ENCODE data around the gene HIPK2. TPM values are rescaled to one million over a fixed set of nuclear protein-coding genes. Genes with fewer than 3 reads are reported as not detected.

Gene HIPK2
- total RNA-seq, 1 donor from 2014 or later: 75.8 TPM

GRCh38 chr7:139743267-139743966 lies 34.4 kb downstream of the HIPK2 start:
- Mint-ChIP-seq H3K4me1 (peaks cover 25% of the 10 kb centered on the region), H3K4me3 (no peak overlapping the region), H3K36me3 (peaks cover 4% of the 10 kb centered on the region), H3K27ac (no peak overlapping the region), H3K9me3 (no peaks in the 10 kb centered on the region), H3K27me3 (ENCODE audit: low read depth) (no peaks in the 10 kb centered on the region)
- TF ChIP-seq CTCF (IDR thresholded peaks at IDR 0.05; ENCODE audit: unreplicated experiment): no peak
- no peak for DNase-seq (ENCODE audit: low spot score in 2 of 2, unreplicated experiment in 2 of 2)

- Mint-ChIP-seq H3K4me1 (peaks cover 29% of the 10 kb centered on the region), H3K36me3 (peaks cover 4% of the 10 kb centered on the region), H3K4me3 (no peak overlapping the region), H3K27me3 (ENCODE audit: low read depth) (no peaks in the 10 kb centered on the region), H3K27ac (no peak overlapping the region), H3K9me3 (no peaks in the 10 kb centered on the region)
- no peak for DNase-seq (ENCODE audit: low spot score in 2 of 2, unreplicated experiment in 2 of 2)
- TF ChIP-seq CTCF (IDR thresholded peaks at IDR 0.05; ENCODE audit: unreplicated experiment): no peak
Measured at GRCh38 chr7:139741789-139742344, 35.9 kb downstream of the HIPK2 start.

DNA sequence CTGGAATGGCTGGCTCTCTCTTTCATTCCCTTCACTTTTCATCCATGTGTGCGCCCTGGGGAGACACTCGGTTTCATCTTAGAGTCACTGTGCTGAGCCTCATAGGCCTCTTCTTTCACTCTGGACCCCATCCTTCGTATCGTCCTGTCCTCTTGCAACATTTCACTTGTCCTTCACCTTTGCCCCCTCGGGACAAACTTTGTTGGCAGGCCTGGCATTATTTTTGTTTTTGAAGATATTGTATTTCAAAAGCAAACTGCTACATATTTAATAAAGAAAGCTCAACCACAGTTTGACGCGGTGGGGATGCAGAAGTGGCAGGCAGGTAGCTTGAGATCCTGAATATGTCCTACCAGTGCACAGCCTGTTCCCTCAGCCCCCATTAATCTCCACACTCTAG lies 36.6 kb downstream of the HIPK2 start:
- no peak overlapping the region for H3K4me3 Mint-ChIP-seq
- no peak for DNase-seq (ENCODE audit: low spot score in 2 of 2, unreplicated experiment in 2 of 2)
- no peaks in the 10 kb centered on the region for H3K27me3 Mint-ChIP-seq (ENCODE audit: low read depth)
- no peak for TF ChIP-seq CTCF (IDR thresholded peaks at IDR 0.05; ENCODE audit: unreplicated experiment)
- H3K36me3 Mint-ChIP-seq: peaks cover 4% of the 10 kb centered on the region
- H3K27ac Mint-ChIP-seq: no peak overlapping the region
- peaks cover 24% of the 10 kb centered on the region for H3K4me1 Mint-ChIP-seq
- no peaks in the 10 kb centered on the region for H3K9me3 Mint-ChIP-seq

- no peak for TF ChIP-seq CTCF (IDR thresholded peaks at IDR 0.05; ENCODE audit: unreplicated experiment)
- Mint-ChIP-seq H3K27me3 (ENCODE audit: low read depth) (no peaks in the 10 kb centered on the region), H3K36me3 (peaks cover 9% of the 10 kb centered on the region), H3K27ac (no peak overlapping the region), H3K9me3 (no peaks in the 10 kb centered on the region), H3K4me3 (no peak overlapping the region), H3K4me1 (peaks cover 16% of the 10 kb centered on the region)
- no peak for DNase-seq (ENCODE audit: low spot score in 2 of 2, unreplicated experiment in 2 of 2)
Measured at GRCh38 chr7:139739863-139740597, 37.8 kb downstream of the HIPK2 start.

- H3K27me3 Mint-ChIP-seq (ENCODE audit: low read depth): no peaks in the 10 kb centered on the region
- H3K27ac Mint-ChIP-seq: no peak overlapping the region
- no peak for DNase-seq (ENCODE audit: low spot score in 2 of 2, unreplicated experiment in 2 of 2)
- H3K4me3 Mint-ChIP-seq: no peak overlapping the region
- TF ChIP-seq CTCF (IDR thresholded peaks at IDR 0.05; ENCODE audit: unreplicated experiment): no peak
- H3K4me1 Mint-ChIP-seq: peaks cover 10% of the 10 kb centered on the region
- peaks cover 5% of the 10 kb centered on the region for H3K36me3 Mint-ChIP-seq
- no peaks in the 10 kb centered on the region for H3K9me3 Mint-ChIP-seq
Measured at GRCh38 chr7:139738772-139739171, 39.0 kb downstream of the HIPK2 start.

Data from mesothelial cell of epicardium (in vitro differentiated cells).